DMS 273 (cell line): Measurements from ENCODE around the gene ZNF3.

Source experiments
- DNase-seq: peaks from one replicate; lab custom pipeline; 2025; ENCODE audit not compliant: unreplicated experiment; lab: John Stamatoyannopoulos, UW

The ZNF3 gene

DNA sequence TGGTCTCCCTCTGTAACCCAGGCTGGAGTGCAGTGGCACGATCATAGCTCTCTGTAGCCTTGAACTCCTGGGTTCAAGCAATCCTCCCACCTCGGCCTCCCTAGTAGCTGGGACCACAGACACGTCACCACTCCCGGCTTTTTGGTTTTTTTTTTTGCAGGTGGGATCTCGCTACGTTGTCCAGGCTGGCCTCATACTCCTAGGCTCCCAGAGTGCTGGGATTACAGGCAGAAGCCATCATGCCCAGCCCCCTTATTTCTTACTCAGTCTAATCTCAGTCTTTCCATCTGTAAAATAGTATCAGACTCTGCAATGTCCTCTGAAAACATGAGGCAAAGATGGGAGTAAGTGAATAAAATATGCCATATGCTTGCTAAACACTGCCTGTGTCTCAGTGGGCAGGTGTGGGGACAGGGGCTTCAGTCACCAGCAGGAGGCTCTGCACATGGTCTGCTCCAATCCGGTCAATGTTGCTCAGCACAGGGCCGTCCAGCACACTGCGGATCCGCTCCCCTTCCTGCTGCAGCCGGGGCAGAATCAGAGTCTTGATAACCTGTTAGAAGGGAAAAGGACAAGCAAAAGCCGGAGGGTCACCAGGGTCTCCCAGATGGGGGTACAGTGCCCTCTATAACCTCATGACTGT is 28.1 kb upstream of the ZNF3 start:
- DNase-seq = no peak

- DNase-seq = no peak
Measured at GRCh38 chr7:100107890-100108289, 26.4 kb upstream of the ZNF3 start.

- no peak for DNase-seq
Measured at GRCh38 chr7:100107125-100107737, 25.7 kb upstream of the ZNF3 start.

GRCh38 chr7:100106633-100107032 is 25.1 kb upstream of the ZNF3 start:
- DNase-seq = no peak

DNA sequence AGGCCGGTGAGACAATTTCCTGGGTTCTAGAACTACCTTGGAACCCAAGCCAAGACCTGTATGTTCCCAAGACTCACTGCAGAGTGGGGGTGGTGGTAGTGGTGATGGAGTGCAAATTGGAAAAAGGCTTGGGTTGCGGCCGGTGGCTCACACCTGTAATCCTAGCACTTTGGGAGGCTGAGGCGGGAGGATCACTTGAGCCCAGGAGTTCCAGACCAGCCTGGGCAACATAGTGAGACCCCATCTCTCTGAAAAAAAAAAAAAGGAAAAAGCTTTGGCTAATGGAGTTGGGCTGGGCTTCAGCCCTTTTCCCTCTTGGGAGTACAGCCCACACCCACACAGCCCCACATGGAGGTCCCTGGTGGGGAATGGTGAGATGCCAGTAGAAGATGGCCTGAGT is 24.0 kb upstream of the ZNF3 start:
- no peak for DNase-seq

GRCh38 chr7:100102950-100103840 is 21.7 kb upstream of the ZNF3 start:
- DNase-seq = no peak

- peak; percentile 100 for DNase-seq
Measured at GRCh38 chr7:100101016-100101862, 19.7 kb upstream of the ZNF3 start, which contains the start of the genes AP4M1 and MCM7. Gene AP4M1 (plus strand): TSS chr7:100101643. CDS start chr7:100101715, 72 bp downstream. Gene MCM7 (minus strand): TSS chr7:100101397. CDS start chr7:100101294, 103 bp downstream.

DNA sequence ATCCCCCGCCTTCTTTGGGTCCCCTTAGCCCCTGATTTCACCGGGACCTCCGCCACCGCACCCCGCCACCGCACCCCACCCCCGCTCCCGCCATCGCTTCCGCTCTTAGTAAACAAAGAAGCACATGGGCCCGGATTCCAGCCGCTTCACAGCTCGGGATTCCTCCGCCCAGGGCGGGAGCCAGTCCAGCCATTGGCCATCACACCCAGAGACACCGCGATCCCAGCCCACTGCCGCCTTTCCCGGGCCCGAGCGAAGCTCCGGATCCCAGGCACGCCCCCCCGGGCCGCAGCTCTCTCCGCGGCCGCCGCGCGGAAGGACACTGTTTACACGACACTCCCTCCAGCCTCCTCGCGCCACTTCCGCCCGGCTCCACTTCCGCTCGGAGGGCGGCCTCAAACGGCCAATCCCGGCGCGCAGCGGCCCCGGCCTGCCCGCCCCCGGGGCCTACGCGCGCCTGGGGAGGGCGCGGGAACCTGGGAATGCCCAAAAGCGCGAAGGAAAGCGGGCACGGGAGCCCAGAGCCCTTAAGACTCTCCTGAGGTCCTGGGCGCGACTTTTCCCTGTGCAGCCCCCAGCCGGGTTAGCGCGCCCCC is 19.0 kb upstream of the ZNF3 start:
- DNase-seq = peak; percentile 99

DNA sequence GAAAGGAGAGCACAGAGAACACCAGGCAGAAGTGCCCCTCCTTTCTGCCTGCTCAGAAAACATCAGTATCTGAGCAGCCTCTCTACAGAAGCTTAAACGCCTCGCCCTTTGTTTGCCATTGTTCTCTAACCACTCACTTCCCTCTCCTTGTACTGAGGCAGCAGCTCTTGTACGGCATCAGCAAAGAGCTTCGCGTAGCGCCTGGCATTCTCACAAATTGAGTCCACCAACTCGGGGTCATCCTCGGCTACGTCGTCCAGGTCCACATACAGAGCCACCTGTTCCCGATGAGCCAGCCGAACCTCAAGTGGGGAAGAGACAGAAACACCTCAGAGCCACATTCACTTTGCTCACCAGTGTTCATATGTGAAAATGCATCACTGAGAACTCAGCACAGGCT is 17.9 kb upstream of the ZNF3 start:
- DNase-seq = no peak

DNA sequence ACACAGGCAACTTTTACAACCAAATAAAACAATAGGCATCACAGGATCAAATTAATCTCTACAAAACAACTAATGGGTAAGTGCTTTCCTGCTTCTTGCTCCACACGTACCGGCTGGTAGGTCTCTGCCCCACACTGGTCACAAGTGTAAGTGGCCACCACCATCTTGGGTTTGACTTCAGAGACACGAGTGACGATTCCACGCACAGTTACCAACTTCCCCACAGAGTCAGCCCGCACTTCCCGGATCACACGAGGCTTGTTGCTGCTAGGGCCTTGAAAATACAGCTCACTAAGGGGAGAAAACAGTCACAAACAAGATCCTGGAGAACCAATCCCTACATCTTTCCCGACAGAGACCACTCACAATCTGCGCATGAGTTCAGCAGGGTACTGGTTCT is 17.4 kb upstream of the ZNF3 start:
- no peak for DNase-seq

- no peak for DNase-seq
Measured at GRCh38 chr7:100095704-100096103, 14.2 kb upstream of the ZNF3 start.

DNA sequence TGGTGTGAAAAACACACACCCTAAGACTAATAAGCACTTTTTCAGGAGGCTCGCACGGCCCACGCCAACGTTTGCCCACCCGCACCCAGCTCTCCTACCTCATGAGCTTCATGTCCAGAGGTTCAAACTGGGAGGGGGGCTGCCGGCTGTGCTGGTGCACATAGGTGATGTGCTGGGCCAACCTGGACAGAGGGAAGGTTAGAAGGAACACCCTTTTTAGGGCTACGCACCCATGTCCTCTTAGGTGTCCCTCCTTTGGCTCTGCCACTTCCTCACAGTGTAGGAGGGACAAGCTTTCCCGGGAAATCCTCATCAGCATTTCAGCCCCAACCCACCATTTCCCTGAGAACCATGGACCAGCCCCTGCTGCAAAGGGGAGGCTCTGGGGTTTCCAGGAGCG is 13.8 kb upstream of the ZNF3 start:
- DNase-seq = no peak

- DNase-seq = peak; percentile 67
Measured at GRCh38 chr7:100093925-100094486, 12.5 kb upstream of the ZNF3 start.

- peak; percentile 67 for DNase-seq
Measured at GRCh38 chr7:100093498-100093897, 12.0 kb upstream of the ZNF3 start.

- DNase-seq = no peak
Measured at GRCh38 chr7:100093054-100093453, 11.5 kb upstream of the ZNF3 start.

GRCh38 chr7:100091411-100092181 is 10.1 kb upstream of the ZNF3 start:
- DNase-seq = peak; percentile 75

DNA sequence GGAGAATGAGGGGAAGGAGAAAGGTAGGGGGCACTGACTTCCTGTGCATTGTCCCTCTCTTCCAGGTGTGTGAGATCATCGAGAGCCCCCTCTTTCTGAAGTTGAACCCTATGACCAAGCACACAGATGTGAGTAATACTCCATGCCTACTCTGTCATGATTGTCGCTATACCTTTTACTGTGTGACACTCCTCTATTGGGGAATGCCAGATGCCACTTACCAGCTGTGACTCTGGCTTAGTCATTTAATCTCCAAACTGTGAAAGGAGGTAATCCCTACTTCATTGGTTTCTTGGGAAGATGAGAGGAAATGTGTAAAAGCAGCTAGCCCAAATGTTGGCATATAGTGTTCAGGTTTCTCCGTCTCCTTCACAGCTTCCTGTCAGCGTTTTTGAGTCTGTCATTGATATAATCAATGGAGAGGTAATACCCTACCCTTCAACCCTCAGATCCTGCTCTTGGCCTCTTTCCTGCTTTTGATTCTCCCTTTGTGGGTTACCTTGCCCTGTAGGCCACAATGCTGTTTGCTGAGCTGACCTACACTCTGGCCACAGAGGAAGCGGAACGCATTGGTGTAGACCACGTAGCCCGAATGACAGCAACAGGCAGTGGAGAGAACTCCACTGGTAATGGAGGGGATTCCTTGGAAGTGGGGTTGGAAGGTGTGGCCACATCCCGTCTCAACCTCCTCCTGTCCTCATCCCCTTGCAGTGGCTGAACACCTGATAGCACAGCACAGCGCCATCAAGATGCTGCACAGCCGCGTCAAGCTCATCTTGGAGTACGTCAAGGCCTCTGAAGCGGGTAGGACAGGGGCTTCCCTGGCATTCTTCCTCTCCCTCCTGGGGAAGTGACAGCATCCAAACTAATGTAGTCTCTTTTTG is 9.2 kb upstream of the ZNF3 start:
- DNase-seq = peak; percentile 56

- no peak for DNase-seq
Measured at GRCh38 chr7:100089458-100090196, 8.1 kb upstream of the ZNF3 start.
